NB4 (cell line): ENCODE data around the gene ARID3A.
A peak's percentile ranks its signal among the peaks of the same experiment; 100 is the strongest.

ENCODE experiments used
- DNase-seq: peaks from one replicate; pipeline ENCODE4 v3.0.0; 2010; ENCODE audit warnings: low read depth
- H3K4me3 ChIP-seq: one replicate; pipeline ENCODE4 v1.5.1; 2011; ENCODE audit warnings: mild to moderate bottlenecking, low read depth, low read length, moderate library complexity
- CTCF ChIP-seq: IDR thresholded peaks from one replicate; pipeline ENCODE4 v1.5.1; 2012; ENCODE audit warnings: low read depth, low read length
- MAX ChIP-seq: IDR thresholded peaks from 2 replicates; pipeline ENCODE4 v1.6.1; 2011; ENCODE audit warnings: low read depth, low read length
- MYC ChIP-seq: IDR thresholded peaks from 2 replicates; pipeline ENCODE4 v1.6.1; 2011; ENCODE audit warnings: low read depth, low read length
- POLR2A ChIP-seq: IDR thresholded peaks from 2 replicates; pipeline ENCODE4 v1.6.1; 2011; ENCODE audit warnings: mild to moderate bottlenecking; ENCODE audit not compliant: insufficient read length; ENCODE audit errors: extremely low read depth

The ARID3A gene

GRCh38 chr19:1000591-1001537, 75.0 kb downstream of the ARID3A start:
- no peak for DNase-seq
- H3K4me3 ChIP-seq = no peak overlapping the region
- TF ChIP-seq CTCF (no peak), MYC (no peak), POLR2A (no peak), MAX (no peak)

- no peak overlapping the region for H3K4me3 ChIP-seq
- DNase-seq = peak; percentile 50
- TF ChIP-seq POLR2A = no peak
- TF ChIP-seq CTCF = peak; percentile 59
These were observed 75.8 kb downstream of the ARID3A start for GRCh38 chr19:1001538-1002166.

GRCh38 chr19:1002600-1002999, 76.8 kb downstream of the ARID3A start:
- no peak for TF ChIP-seq CTCF
- TF ChIP-seq POLR2A = no peak
- no peak for TF ChIP-seq MAX
- TF ChIP-seq MYC = no peak
- DNase-seq = no peak
- no peak overlapping the region for H3K4me3 ChIP-seq

- TF ChIP-seq MYC (no peak), CTCF (no peak), MAX (no peak), POLR2A (no peak)
- DNase-seq = no peak
- no peak overlapping the region for H3K4me3 ChIP-seq
These were observed 77.4 kb downstream of the ARID3A start for GRCh38 chr19:1003283-1003682.

GRCh38 chr19:1004204-1004802, 78.5 kb downstream of the ARID3A start:
- no peak overlapping the region for H3K4me3 ChIP-seq
- no peak for TF ChIP-seq POLR2A
- TF ChIP-seq MAX = no peak
- TF ChIP-seq CTCF = no peak
- no peak for TF ChIP-seq MYC

More at GRCh38 chr19:1004204-1004802, 78.5 kb downstream of the ARID3A start:
- no peak for DNase-seq
